Measurements from ENCODE around the gene TMEM63C.
"Not testable (repeated sequence)": the region's sequence is repeated elsewhere in the genome, so short reads cannot be mapped to it uniquely, and the experiment has no call there.

The TMEM63C gene

GRCh38 chr14:77157740-77158139 lies 23.9 kb upstream of the TMEM63C start:
- no peak for DNase-seq

DNA sequence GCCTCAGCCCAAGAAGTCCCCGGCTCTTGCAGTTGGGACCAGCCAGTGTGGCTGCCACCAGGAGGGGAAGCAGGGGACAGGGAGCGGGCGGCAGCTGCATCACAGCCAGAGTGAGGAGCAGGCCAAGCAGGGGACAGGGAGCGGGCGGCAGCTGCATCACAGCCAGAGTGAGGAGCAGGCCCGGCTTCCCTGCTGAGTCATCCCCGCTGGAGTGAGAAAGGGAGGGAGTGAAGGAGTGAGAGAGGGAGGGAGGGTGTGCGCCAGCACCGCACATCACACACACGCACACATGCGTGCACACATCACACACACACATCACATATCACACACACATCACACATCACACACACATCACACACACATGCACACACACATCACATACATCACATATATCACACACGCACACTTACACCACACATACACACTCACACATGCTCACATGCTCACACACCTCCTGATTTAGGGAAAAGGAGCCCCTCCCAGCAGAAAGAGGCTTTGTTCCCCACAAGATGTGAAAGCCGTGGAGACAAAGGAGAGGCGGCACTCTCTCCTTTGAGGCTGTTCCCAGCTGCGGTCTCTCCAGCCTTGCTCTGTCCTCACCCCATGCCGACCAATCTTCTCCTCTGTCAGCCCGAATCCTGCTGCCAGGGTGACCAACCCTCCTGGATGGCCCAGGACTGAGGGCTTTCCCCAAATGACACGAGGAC lies 23.3 kb upstream of the TMEM63C start:
- no peak for DNase-seq

GRCh38 chr14:77158882-77159255 lies 22.7 kb upstream of the TMEM63C start:
- no peak for DNase-seq

GRCh38 chr14:77161011-77161410 lies 20.6 kb upstream of the TMEM63C start:
- DNase-seq = no peak

- DNase-seq = no peak
Observed at GRCh38 chr14:77170045-77170444, 11.6 kb upstream of the TMEM63C start.

DNA sequence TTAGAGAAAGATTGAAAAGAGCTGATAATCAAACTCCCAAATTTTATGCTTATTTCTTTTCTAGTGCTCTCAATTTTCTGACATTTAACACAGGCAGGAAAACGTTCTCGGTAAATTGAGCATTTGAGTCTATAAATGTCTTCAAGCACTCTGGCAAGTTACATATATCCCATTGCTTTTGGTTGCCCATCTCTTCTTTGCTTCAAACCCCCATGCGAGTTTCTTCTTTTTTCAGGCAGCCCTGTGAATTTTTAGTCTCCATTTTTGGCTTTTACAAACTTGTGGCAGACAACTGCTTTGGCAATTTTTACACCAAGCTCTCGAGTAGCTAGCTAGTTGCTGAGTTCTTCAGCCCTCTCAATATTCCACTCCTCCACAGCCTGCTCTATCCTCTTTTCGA lies 8.7 kb upstream of the TMEM63C start:
- no peak for DNase-seq

DNA sequence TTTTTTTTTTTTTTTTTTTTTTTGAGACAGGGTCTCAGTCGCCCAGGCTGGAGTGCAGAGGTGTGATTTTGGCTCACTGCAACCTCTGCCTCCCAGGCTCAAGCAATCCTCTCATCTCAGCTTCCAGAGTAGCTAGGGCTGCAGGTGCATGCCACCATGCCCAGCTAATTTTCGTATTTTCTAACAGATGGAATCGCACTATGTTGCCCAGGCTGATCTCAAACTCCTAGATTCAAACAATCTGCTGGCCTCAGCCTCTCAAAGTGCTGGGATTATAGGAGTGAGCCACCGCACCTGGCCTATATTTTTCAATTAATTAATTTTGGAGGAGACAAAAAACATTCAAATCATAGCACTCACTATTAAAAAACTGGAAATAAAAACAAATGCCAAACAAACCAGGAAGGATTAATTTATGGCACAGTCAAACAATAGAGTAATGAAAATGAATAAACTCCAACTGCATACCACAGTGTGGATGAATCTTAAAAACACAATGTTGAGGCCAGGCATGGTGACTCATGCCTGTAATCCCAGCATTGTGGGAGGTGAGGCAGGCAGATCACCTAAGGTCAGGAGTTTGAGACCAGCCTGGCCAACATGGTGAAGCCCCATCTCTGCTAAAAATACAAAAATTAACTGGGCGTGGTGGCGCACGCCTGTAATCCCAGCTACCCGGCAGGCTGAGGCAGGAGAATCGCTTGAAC lies 7.5 kb upstream of the TMEM63C start:
- not testable (repeated sequence) for DNase-seq

- no peak for DNase-seq
Observed at GRCh38 chr14:77175843-77176242, 5.8 kb upstream of the TMEM63C start.

DNA sequence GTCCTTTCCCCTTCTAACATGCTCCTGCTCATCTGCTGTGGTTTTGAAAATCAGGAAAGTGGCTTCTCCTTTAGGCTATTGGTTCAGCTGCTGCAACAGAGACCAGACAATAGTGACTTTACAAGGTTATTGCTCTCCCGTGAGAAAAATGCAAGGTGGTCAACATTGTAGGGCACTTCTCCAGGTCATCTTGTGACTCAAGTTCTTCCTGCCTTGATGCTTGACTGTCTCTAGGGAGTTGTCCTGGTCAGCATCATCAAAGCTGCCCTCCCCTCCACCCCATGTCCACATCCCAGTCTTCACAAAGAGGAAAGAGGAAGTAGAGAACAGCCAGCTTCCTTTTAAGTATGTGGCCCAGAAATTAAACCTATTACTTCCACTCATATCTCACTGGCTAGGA lies 3.9 kb upstream of the TMEM63C start:
- no peak for DNase-seq

DNA sequence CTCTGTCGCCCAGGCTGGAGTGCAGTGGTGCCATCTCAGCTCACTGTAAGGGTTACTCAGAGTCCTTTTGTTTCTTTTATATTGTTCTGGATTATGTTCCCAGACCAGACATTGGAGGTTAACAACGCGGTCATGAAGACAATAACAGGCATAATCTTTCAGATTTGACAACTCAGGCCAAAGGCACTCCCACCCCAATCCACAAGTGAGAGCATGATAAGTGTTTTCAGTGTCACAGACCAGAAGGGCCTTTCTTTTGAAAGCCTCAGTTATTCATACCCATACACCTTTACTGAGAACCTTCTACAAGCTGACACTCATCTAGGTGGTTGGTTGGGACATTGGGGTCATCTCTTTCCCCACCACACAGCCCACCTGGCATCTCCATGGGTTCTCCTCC lies 2.9 kb upstream of the TMEM63C start:
- no peak for DNase-seq

GRCh38 chr14:77180726-77181602 lies 634 bp upstream of the TMEM63C start:
- no peak for DNase-seq

GRCh38 chr14:77183896-77184295 lies 2.3 kb downstream of the TMEM63C start:
- DNase-seq = no peak

DNA sequence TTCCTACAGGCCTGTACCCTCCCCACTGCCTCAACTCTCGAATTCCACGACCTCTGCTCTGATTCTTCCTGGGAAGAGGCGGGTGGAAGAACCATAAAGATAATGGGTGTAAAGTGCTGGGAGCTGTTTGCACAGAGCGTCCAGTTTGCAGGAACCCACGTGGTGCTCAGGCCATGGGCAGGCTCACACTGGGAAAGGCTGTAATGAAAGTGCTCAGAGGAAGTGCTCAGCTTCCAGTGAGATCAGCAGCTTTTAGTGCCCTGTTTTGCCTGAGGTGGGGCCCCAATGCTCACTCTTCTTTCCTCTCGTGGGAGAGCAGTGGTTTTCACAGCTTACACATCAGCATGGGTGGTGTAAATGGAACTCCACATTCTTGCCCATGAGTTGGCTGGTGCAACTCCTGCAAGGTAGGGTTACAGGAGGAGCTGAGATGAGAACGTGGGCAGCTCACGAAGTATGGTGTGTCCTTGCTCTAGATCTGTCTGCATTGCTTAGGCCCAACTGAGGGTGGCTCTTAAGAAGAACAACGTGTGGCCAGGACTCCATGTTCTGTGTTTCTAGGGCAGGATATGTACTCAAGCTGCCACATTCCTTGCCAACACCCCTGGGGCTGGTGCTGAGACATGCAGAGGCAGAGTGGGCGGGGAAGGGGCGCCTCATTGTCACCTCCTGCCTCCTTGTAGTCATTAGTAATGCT lies 2.9 kb downstream of the TMEM63C start:
- no peak for DNase-seq

- DNase-seq = no peak
Observed at GRCh38 chr14:77185093-77185465, 3.5 kb downstream of the TMEM63C start.

- no peak for DNase-seq
Observed at GRCh38 chr14:77186911-77187648, 5.5 kb downstream of the TMEM63C start.

DNA sequence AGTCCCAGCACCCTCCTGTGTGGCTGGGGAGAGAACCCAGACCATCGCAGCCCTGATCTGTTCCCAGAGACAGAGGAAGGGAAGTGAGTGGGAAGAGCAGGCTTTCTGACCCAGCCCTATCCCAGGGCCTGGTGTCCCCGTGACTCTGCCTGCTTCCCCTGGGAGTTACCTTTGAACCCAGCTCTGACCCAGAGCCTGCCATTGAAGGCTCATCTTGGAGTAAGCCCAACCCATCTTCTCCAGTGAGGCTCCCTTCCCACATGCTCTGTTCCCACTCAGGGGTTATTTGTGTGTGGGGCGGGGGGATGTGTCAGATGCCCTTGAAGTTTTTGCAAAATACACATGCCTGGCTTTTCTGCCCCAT lies 6.0 kb downstream of the TMEM63C start:
- no peak for DNase-seq

GRCh38 chr14:77189479-77189878 lies 7.9 kb downstream of the TMEM63C start:
- DNase-seq = no peak

GRCh38 chr14:77190977-77191376 lies 9.4 kb downstream of the TMEM63C start:
- DNase-seq = no peak

DNA sequence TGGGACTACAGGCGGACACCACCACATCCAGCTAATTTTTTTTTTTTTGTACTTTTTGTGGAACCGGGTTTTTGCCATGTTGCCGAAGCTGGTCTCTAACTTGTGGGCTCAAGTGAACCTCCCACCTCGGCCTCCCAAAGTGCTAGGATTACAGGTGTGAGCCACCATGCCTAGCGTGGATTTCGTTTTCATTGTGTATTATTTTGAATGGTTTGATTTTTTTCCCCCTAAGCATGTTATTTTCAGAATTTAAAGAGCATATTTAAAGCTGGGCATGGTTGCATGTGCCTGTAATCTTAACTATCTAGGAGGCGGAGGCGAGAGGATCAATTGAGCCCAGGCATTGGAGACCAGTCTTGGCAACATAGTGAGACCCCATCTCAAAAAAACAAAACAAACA lies 13.1 kb downstream of the TMEM63C start:
- DNase-seq = no peak

- no peak for DNase-seq
Observed at GRCh38 chr14:77195766-77196165, 14.2 kb downstream of the TMEM63C start.

DNA sequence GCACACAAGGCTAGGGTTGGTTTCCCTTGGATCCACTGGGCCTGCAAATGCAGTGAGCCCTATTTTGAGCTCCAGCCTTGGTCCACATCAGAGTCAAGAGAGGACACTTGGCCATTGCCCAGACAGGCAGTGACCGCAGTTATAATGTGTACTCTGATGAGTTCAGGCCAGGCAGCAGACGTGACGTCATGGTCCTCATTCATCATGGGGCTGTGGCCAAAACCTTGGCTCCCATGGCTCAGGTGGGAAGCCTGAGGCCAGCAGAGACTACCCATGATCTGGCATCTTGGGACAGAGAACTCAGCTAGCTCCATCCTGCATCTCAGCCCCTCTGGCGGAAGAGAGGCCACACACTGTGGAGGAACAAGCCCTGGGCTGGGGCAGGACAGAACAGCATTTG lies 16.4 kb downstream of the TMEM63C start:
- no peak for DNase-seq

GRCh38 chr14:77198561-77198960 lies 17.0 kb downstream of the TMEM63C start:
- DNase-seq = no peak

DNA sequence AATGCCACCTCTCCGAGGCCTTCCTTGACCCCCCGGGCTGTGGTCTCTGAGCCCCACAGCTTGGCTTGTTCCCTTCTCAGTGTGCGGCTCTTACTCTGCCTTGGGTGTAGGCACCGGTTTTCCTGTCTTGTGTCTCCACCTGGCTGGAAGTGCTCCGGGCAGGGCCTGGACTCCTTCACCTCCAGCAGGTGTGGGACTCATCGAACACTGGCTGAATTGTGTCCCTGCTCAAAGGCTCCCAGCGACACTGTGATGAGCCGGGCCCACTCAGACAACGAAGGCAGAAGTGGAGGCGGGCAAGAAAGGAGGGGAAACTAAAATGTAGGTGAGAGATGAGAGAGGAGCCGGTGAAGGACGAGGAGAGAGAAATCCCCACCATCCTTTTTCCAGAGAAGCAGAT lies 18.0 kb downstream of the TMEM63C start:
- DNase-seq = no peak

Data from NCI-H1436 treated with DMSO at 0.1 percent for 48 hours (cell line).